Measurements from ENCODE around the gene RPL39.
"Not testable (repeated sequence)": the region's sequence is repeated elsewhere in the genome, so short reads cannot be mapped to it uniquely, and the experiment has no call there.

RPL39 gene

DNA sequence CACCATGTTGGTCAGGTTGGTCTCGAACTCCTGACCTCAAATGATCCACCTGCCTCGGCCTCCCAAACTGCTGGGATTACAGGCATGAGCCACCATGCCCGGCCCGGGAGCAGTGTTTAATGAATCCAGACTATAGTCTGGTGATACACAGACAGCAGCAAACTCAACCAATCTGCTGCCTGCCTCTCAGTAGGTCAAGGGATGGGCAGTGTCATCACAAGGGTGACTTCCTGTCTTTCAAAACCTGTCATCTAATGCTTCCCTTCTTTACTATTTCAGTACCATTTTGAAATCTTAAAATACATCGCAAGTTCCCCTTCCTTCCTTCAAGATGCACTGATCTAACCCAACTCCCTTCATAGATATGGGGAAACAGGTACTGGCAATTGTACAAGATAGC, 8.4 kb downstream of the RPL39 start:
- Mint-ChIP-seq H3K4me1 (ENCODE audit: low read depth) (peaks cover 23% of the 10 kb centered on the region), H3K27ac (peak overlapping the region; percentile 54), H3K27me3 (no peaks in the 10 kb centered on the region), H3K4me3 (no peak overlapping the region), H3K9me3 (ENCODE audit: low read depth) (no peaks in the 10 kb centered on the region), H3K36me3 (no peaks in the 10 kb centered on the region)

- Mint-ChIP-seq H3K4me1 (ENCODE audit: low read depth) (peaks cover 9% of the 10 kb centered on the region), H3K27me3 (no peaks in the 10 kb centered on the region), H3K9me3 (ENCODE audit: low read depth) (no peaks in the 10 kb centered on the region), H3K4me3 (no peak overlapping the region), H3K36me3 (no peaks in the 10 kb centered on the region), H3K27ac (no peak overlapping the region)
These were observed 12.6 kb downstream of the RPL39 start for GRCh38 chrX:119778829-119779228.

GRCh38 chrX:119775517-119776238, 15.8 kb downstream of the RPL39 start:
- Mint-ChIP-seq H3K27me3 (no peaks in the 10 kb centered on the region), H3K27ac (no peak overlapping the region), H3K4me1 (ENCODE audit: low read depth) (peaks cover 6% of the 10 kb centered on the region), H3K36me3 (no peaks in the 10 kb centered on the region), H3K4me3 (no peak overlapping the region), H3K9me3 (ENCODE audit: low read depth) (no peaks in the 10 kb centered on the region)

DNA sequence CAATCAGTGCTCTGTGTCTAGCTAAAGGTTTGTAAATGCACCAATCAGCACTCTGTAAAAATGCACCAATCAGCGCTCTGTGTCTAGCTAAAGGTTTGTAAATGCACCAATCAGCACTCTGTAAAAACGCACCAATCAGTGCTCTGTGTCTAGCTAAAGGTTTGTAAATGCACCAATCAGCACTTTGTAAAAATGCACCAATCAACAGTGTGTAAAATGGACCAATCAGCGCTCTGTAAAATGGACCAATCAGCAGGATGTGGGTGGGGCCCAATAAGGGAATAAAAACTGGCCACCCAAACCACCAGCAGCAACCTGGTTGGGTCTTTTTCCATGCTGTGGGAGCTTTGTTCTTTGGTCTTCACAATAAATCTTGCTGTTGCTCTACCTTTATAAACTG, 22.0 kb downstream of the RPL39 start:
- H3K27me3 Mint-ChIP-seq; H3K27ac Mint-ChIP-seq; H3K36me3 Mint-ChIP-seq; H3K9me3 Mint-ChIP-seq (ENCODE audit: low read depth); H3K4me1 Mint-ChIP-seq (ENCODE audit: low read depth); H3K4me3 Mint-ChIP-seq: not testable (repeated sequence)

- not testable (repeated sequence) for H3K36me3 Mint-ChIP-seq; H3K4me3 Mint-ChIP-seq; H3K4me1 Mint-ChIP-seq (ENCODE audit: low read depth); H3K9me3 Mint-ChIP-seq (ENCODE audit: low read depth); H3K27me3 Mint-ChIP-seq; H3K27ac Mint-ChIP-seq
These were observed 23.0 kb downstream of the RPL39 start for GRCh38 chrX:119768436-119768835.

GRCh38 chrX:119763836-119764387, 27.5 kb downstream of the RPL39 start:
- no peak overlapping the region for H3K27ac Mint-ChIP-seq
- peaks cover 10% of the 10 kb centered on the region for H3K4me1 Mint-ChIP-seq (ENCODE audit: low read depth)
- no peaks in the 10 kb centered on the region for H3K9me3 Mint-ChIP-seq (ENCODE audit: low read depth)
- H3K36me3 Mint-ChIP-seq: no peaks in the 10 kb centered on the region
- H3K27me3 Mint-ChIP-seq: no peaks in the 10 kb centered on the region
- H3K4me3 Mint-ChIP-seq: no peak overlapping the region

DNA sequence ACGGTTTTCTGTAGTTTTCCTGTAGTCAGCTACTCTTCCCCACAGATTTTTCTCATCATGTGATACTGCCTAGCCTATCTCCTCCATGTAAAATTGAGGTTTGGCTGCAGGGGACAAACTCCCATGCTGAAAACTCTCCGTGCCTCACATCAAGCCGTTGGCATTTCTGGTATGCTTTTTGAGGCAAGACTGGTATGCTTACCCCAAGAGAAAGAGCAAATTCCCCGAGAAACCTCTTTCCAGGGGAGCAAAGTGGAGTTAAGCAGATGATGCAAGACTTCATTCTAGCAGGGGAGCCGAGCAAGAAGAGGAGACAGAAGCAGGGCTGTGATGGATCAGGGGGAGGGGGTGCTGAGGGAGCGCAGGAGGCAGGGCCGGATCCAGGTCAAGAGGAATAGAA, 28.2 kb downstream of the RPL39 start:
- Mint-ChIP-seq H3K4me3 (no peak overlapping the region), H3K36me3 (no peaks in the 10 kb centered on the region), H3K4me1 (ENCODE audit: low read depth) (peaks cover 10% of the 10 kb centered on the region), H3K27ac (no peak overlapping the region), H3K27me3 (no peaks in the 10 kb centered on the region), H3K9me3 (ENCODE audit: low read depth) (no peaks in the 10 kb centered on the region)

DNA sequence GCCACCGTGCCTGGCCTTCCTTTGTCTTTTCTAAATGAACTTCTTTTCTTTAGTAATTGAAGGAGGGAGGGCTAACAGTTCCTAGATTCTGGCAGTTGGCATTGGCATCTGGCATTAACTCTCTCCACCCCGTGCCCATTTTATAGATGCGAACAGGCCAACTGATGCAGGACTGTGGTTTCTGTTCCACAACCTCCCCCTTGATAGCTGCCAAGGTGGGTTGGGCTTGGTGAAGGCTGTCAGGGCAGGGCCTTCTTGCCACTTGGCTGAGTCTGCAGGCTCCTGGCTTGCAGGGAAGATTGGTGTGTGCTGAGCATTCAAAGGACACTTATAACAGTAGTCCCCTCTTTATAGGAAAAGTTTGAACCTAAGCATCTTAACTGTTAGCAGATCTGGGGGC, 28.7 kb downstream of the RPL39 start:
- no peaks in the 10 kb centered on the region for H3K36me3 Mint-ChIP-seq
- H3K27ac Mint-ChIP-seq: no peak overlapping the region

DNA sequence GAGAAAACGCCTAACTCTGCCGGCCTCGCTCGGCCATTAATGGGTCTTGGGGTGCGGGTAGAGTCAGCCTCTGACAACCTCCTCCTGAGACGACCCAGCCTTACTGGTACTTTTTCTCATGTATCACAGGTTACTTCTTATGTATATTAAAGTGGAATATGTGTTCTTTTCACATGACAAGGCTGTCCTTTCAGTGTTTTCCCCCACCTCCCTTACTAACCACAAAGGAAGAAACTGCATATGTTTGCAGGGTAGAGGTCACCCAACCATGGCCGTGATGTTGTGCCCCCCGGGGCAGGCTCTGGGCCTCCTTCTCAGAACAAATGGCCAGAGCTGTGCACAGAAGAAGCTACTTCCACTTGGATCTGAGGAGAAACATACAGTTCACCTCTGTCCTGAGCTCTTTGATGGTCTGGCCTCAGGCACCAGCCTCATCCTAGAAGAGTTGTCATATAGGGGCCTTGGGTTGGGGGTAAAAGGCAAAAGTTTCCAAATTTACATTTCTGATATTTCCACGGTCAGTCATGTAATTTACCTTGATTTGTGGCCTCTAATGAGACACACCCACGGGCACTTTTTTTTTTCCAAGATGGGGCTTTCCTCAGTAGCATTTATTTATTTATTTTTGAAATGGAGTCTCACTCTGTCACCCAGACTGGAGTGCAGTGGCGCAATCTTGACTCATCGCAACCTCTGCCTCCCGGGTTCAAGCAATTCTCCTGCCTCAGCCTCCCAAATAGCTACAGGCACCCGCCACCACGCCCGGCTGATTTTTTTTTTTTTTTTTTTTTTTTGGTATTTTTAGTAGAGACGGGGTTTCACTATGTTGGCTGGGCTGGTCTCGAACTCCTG, 31.2 kb downstream of the RPL39 start:
- Mint-ChIP-seq H3K27ac (no peak overlapping the region), H3K36me3 (no peaks in the 10 kb centered on the region), H3K4me3 (no peak overlapping the region), H3K27me3 (no peaks in the 10 kb centered on the region), H3K9me3 (ENCODE audit: low read depth) (no peaks in the 10 kb centered on the region), H3K4me1 (ENCODE audit: low read depth) (peaks cover 36% of the 10 kb centered on the region)

More for the DNA sequence above, 28.7 kb downstream of the RPL39 start:
- Mint-ChIP-seq H3K9me3 (ENCODE audit: low read depth) (no peaks in the 10 kb centered on the region), H3K4me1 (ENCODE audit: low read depth) (peaks cover 12% of the 10 kb centered on the region), H3K27me3 (no peaks in the 10 kb centered on the region), H3K4me3 (no peak overlapping the region)

GRCh38 chrX:119759248-119759766, 32.1 kb downstream of the RPL39 start:
- H3K4me1 Mint-ChIP-seq (ENCODE audit: low read depth): peaks cover 44% of the 10 kb centered on the region
- no peaks in the 10 kb centered on the region for H3K9me3 Mint-ChIP-seq (ENCODE audit: low read depth)
- no peaks in the 10 kb centered on the region for H3K36me3 Mint-ChIP-seq
- H3K4me3 Mint-ChIP-seq: peak overlapping the region; percentile 23
- H3K27ac Mint-ChIP-seq: no peak overlapping the region
- H3K27me3 Mint-ChIP-seq: no peaks in the 10 kb centered on the region

- Mint-ChIP-seq H3K36me3 (no peaks in the 10 kb centered on the region), H3K27me3 (no peaks in the 10 kb centered on the region), H3K4me3 (peak overlapping the region; percentile 23), H3K27ac (no peak overlapping the region), H3K9me3 (ENCODE audit: low read depth) (no peaks in the 10 kb centered on the region), H3K4me1 (ENCODE audit: low read depth) (peaks cover 49% of the 10 kb centered on the region)
These were observed 32.6 kb downstream of the RPL39 start for GRCh38 chrX:119758731-119759247.

- H3K4me3 Mint-ChIP-seq: peak within 1 kb of the TSS; percentile 82
- peak within 1 kb of the TSS; percentile 95 for H3K27ac Mint-ChIP-seq
- no peaks in the 10 kb centered on the region for H3K9me3 Mint-ChIP-seq (ENCODE audit: low read depth)
- peaks cover 49% of the 10 kb centered on the region for H3K4me1 Mint-ChIP-seq (ENCODE audit: low read depth)
- H3K27me3 Mint-ChIP-seq: no peaks in the 10 kb centered on the region
- no peaks in the 10 kb centered on the region for H3K36me3 Mint-ChIP-seq
These were observed 33.3 kb downstream of the RPL39 start, which contains the start of gene SOWAHD for GRCh38 chrX:119757979-119758730. TSS of gene SOWAHD (plus strand) at chrX:119758588. CDS start at chrX:119758668, 80 bp downstream.

DNA sequence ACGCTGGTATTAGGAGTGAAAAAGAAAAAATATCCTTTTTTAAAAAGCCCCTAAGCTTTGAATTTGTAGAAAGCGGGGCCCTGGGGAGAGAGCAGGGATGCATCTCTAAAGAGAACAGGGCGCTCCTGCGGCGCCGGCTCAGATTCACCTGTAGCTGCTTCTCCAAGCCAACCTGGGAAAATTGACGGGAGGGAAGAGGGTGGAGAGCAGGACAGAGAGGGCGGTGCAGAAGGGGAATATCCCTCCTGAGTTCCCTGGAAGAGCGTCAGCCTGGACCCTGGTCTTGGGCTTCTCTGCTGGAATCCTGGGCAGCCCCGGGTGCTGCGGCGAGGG, 33.8 kb downstream of the RPL39 start:
- H3K4me1 Mint-ChIP-seq (ENCODE audit: low read depth): peaks cover 46% of the 10 kb centered on the region
- peak overlapping the region; percentile 82 for H3K4me3 Mint-ChIP-seq
- H3K36me3 Mint-ChIP-seq: no peaks in the 10 kb centered on the region
- peak overlapping the region; percentile 95 for H3K27ac Mint-ChIP-seq
- H3K27me3 Mint-ChIP-seq: no peaks in the 10 kb centered on the region
- H3K9me3 Mint-ChIP-seq (ENCODE audit: low read depth): no peaks in the 10 kb centered on the region

DNA sequence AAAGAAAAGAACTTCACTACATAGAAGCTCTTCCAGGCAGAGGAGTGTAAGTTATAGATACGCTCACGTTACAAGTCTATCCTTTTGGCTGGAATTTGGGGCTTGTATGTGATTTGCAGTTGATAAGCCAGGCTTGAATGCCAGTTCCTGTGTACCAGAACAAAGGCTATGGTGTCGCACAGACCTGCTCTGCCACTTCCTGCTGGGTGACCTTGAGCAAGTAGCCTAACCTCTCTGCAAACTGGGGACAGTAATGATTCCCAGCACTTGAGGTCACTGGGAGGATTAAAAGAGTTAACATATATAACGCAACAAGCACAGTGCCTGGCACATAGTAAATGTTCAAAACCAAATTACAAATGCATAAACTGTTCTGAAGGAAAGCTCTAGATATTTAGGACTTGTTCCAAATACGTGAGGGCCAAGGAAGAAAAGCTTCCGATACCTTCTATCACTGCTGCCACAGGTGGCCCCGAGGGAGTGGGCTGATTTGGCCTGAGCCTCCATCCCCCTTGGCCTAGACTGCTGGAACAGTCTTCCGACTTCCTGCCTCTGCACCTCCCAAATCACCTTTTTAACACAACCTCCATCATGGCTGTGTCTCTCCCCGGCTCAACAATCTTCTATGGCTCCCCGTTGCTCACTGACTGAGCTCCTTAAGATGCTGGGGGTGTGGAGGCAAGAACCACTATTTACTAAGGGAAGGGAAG, 34.3 kb downstream of the RPL39 start:
- Mint-ChIP-seq H3K4me3 (peak overlapping the region; percentile 82), H3K9me3 (ENCODE audit: low read depth) (no peaks in the 10 kb centered on the region), H3K27me3 (no peaks in the 10 kb centered on the region), H3K27ac (peak overlapping the region; percentile 95), H3K4me1 (ENCODE audit: low read depth) (peaks cover 45% of the 10 kb centered on the region), H3K36me3 (no peaks in the 10 kb centered on the region)
